CD8-positive, alpha-beta memory T cell (primary cell): Measurements from ENCODE around the gene TP53BP1. TPM values are rescaled to one million over a fixed set of nuclear protein-coding genes. Genes with fewer than 3 reads are reported as not detected.

Source experiments
- CTCF ChIA-PET: fragments of 350-600 bp; sonication (Branson Sonifier 250); formaldehyde crosslinking; loops from one replicate; lab custom pipeline; 2021; ENCODE audit warnings: antibody characterized with exemption; lab: Charles Lee
- POLR2A ChIA-PET: fragments of 350-600 bp; sonication (Branson Sonifier 250); formaldehyde crosslinking; loops from one replicate; lab custom pipeline; 2021; ENCODE audit warnings: antibody characterized with exemption; lab: Charles Lee
- DNase-seq, 5 donors: peaks; one replicate each; pipeline versions ENCODE4 v3.0.0 to v3.0.0-alpha.2; 2020 to 2022; ENCODE audit warnings: mixed read lengths in 1 of 5
- H3K27ac ChIP-seq: one replicate; pipeline ENCODE4 v1.7.0; 2013; ENCODE audit warnings: low read depth, mild to moderate bottlenecking, low read length, moderate library complexity
- H3K27me3 ChIP-seq: 2 replicates; pipeline ENCODE4 v1.7.0; 2013; ENCODE audit warnings: low read length, mild to moderate bottlenecking; ENCODE audit not compliant: insufficient read depth, poor library complexity, severe bottlenecking
- H3K36me3 ChIP-seq: 2 replicates; pipeline ENCODE4 v1.7.0; 2013; ENCODE audit warnings: mild to moderate bottlenecking, low read length, moderate library complexity; ENCODE audit not compliant: insufficient read depth
- H3K4me1 ChIP-seq: 2 replicates; pipeline ENCODE4 v1.7.0; 2013; ENCODE audit warnings: mild to moderate bottlenecking, low read length, moderate library complexity; ENCODE audit not compliant: insufficient read depth
- H3K4me3 ChIP-seq: 2 replicates; pipeline ENCODE4 v1.7.0; 2013; ENCODE audit warnings: mild to moderate bottlenecking, low read length
- H3K9me3 ChIP-seq: 2 replicates; pipeline ENCODE4 v1.7.0; 2013; ENCODE audit warnings: mild to moderate bottlenecking, low read length
- H3K27ac Mint-ChIP-seq, 8 donors: one replicate each; pipeline ENCODE4 v1.8.0; 2020 to 2021; ENCODE audit warnings: mixed read lengths in 8 of 8, mild to moderate bottlenecking in 6 of 8, inconsistent platforms in 3 of 8, moderate library complexity in 3 of 8
- H3K27me3 Mint-ChIP-seq, 2 donors: one replicate each; pipeline ENCODE4 v1.8.0; 2020 to 2021; ENCODE audit warnings: mixed read lengths in 2 of 2, mild to moderate bottlenecking in 1 of 2, moderate library complexity in 1 of 2
- H3K36me3 Mint-ChIP-seq, 3 donors: one replicate each; pipeline ENCODE4 v1.8.0; 2020 to 2021; ENCODE audit warnings: mixed read lengths in 3 of 3, inconsistent platforms in 1 of 3, mild to moderate bottlenecking in 1 of 3
- H3K4me1 Mint-ChIP-seq, 3 donors: one replicate each; pipeline ENCODE4 v1.8.0; 2020 to 2021; ENCODE audit warnings: mixed read lengths in 3 of 3, inconsistent platforms in 1 of 3, mild to moderate bottlenecking in 1 of 3
- H3K4me3 Mint-ChIP-seq, 7 donors: one replicate each; pipeline ENCODE4 v1.8.0; 2020 to 2021; ENCODE audit warnings: mixed read lengths in 7 of 7, mild to moderate bottlenecking in 6 of 7, moderate library complexity in 4 of 7, inconsistent platforms in 2 of 7
- H3K9me3 Mint-ChIP-seq, 5 donors: one replicate each; pipeline ENCODE4 v1.8.0; 2020 to 2022; ENCODE audit warnings: mixed read lengths in 5 of 5, mild to moderate bottlenecking in 3 of 5, moderate library complexity in 2 of 5, inconsistent platforms in 1 of 5
- polyA plus RNA-seq: library from polyadenylated mRNA; unstranded; fragments of 300-500 nt; fragmentation: Illumina TruSeq; gene quantifications from one replicate; pipeline ENCODE4 v1.2.3, GENCODE V29; 2021
- total RNA-seq, 2 experiments: library from RNA; stranded (reverse); gene quantifications; one replicate each; pipeline ENCODE4 v1.2.3, GENCODE V29; 2021

TP53BP1 gene
- total and polyA plus RNA-seq, 3 experiments from 2014 or later, result 8.2 to 29.1 (median 28.7) TPM

GRCh38 chr15:43493703-43494472 is 932 bp upstream of the TP53BP1 start:
- H3K4me1 Mint-ChIP-seq, result peaks cover 26 to 38% (median 32%) of the 10 kb centered on the region in 3 donors
- no peaks in the 10 kb centered on the region for H3K9me3 ChIP-seq
- no peaks in the 10 kb centered on the region for H3K27me3 Mint-ChIP-seq
- H3K4me1 ChIP-seq, result peaks cover 20% of the 10 kb centered on the region
- H3K36me3 Mint-ChIP-seq, result peaks cover 0 to 26% (median 0%) of the 10 kb centered on the region in 3 donors
- peak overlapping the region; percentile 75 to 99 (median 98) for H3K27ac Mint-ChIP-seq
- no peak for DNase-seq
- POLR2A ChIA-PET, result interaction anchor here (2.3 kb wide), 1 partner anchor 17 kb away, joined by 27 read pairs; no protein-coding TSS in a partner anchor
- H3K4me3 ChIP-seq, result peak overlapping the region; percentile 85
- no peaks in the 10 kb centered on the region for H3K9me3 Mint-ChIP-seq
- CTCF ChIA-PET, result interaction anchor here (1.2 to 2.6 kb wide), 2 partner anchors 17 to 21 kb away, joined by 3 to 20 read pairs; no protein-coding TSS in a partner anchor
- H3K4me3 Mint-ChIP-seq, result peak overlapping the region; percentile 89 to 98 (median 94)
- no peaks in the 10 kb centered on the region for H3K27me3 ChIP-seq
- H3K27ac ChIP-seq, result peak overlapping the region; percentile 92
- H3K36me3 ChIP-seq, result no peaks in the 10 kb centered on the region

- Histone ChIP-seq H3K27me3 (no peaks in the 10 kb centered on the region), H3K36me3 (no peaks in the 10 kb centered on the region), H3K4me3 (peak overlapping the region; percentile 85), H3K27ac (peak overlapping the region; percentile 92), H3K4me1 (peaks cover 20% of the 10 kb centered on the region), H3K9me3 (no peaks in the 10 kb centered on the region)
- POLR2A ChIA-PET, result interaction anchor here (2.3 kb wide), 1 partner anchor 19 kb away, joined by 27 read pairs; no protein-coding TSS in a partner anchor
- Mint-ChIP-seq H3K36me3 (peaks cover 0 to 38% (median 2%) of the 10 kb centered on the region in 3 donors), H3K9me3 (no peaks in the 10 kb centered on the region), H3K27me3 (no peaks in the 10 kb centered on the region), H3K4me3 (peak overlapping the region; percentile 89 to 98 (median 94)), H3K27ac (peak overlapping the region; percentile 75 to 99 (median 98)), H3K4me1 (peaks cover 28 to 40% (median 38%) of the 10 kb centered on the region in 3 donors)
- CTCF ChIA-PET, result interaction anchor here (2.6 kb wide), 1 partner anchor 19 kb away, joined by 20 read pairs; no protein-coding TSS in a partner anchor
- DNase-seq, result no peak
These were observed 690 bp downstream of the TP53BP1 start for GRCh38 chr15:43492266-43492665.

- Mint-ChIP-seq H3K9me3 (no peaks in the 10 kb centered on the region), H3K36me3 (peaks cover 0 to 53% (median 4%) of the 10 kb centered on the region in 3 donors), H3K27ac (peak overlapping the region in 7 of 8 donors; percentile 3 to 65 (median 31)), H3K27me3 (no peaks in the 10 kb centered on the region), H3K4me1 (peaks cover 33 to 42% (median 41%) of the 10 kb centered on the region in 3 donors), H3K4me3 (peak overlapping the region in 1 of 7 donors; percentile 23)
- H3K27ac ChIP-seq, result no peak overlapping the region
- H3K4me3 ChIP-seq, result no peak overlapping the region
- POLR2A ChIA-PET, result no interaction called here
- H3K27me3 ChIP-seq, result no peaks in the 10 kb centered on the region
- no peak for DNase-seq
- H3K4me1 ChIP-seq, result peaks cover 20% of the 10 kb centered on the region
- CTCF ChIA-PET, result interaction anchor here (1.1 to 2.4 kb wide), 2 partner anchors 22 to 25 kb away, joined by 4 to 10 read pairs; no protein-coding TSS in a partner anchor
- no peaks in the 10 kb centered on the region for H3K9me3 ChIP-seq
- no peaks in the 10 kb centered on the region for H3K36me3 ChIP-seq
These were observed 3.8 kb downstream of the TP53BP1 start for GRCh38 chr15:43489191-43489590.

- no peak overlapping the region for H3K4me3 Mint-ChIP-seq
- no peak overlapping the region for H3K4me3 ChIP-seq
- peaks cover 0 to 57% (median 4%) of the 10 kb centered on the region in 3 donors for H3K36me3 Mint-ChIP-seq
- peaks cover 20% of the 10 kb centered on the region for H3K4me1 ChIP-seq
- POLR2A ChIA-PET, result no interaction called here
- H3K36me3 ChIP-seq, result no peaks in the 10 kb centered on the region
- no peaks in the 10 kb centered on the region for H3K9me3 ChIP-seq
- DNase-seq, result no peak
- no peak overlapping the region for H3K27ac ChIP-seq
- no peaks in the 10 kb centered on the region for H3K27me3 ChIP-seq
- no peaks in the 10 kb centered on the region for H3K9me3 Mint-ChIP-seq
- CTCF ChIA-PET, result interaction anchor here (1.1 to 2.4 kb wide), 2 partner anchors 23 to 26 kb away, joined by 4 to 10 read pairs; no protein-coding TSS in a partner anchor
- H3K27ac Mint-ChIP-seq, result peak overlapping the region in 3 of 8 donors; percentile 23 to 65 (median 61)
- peaks cover 34 to 43% (median 42%) of the 10 kb centered on the region in 3 donors for H3K4me1 Mint-ChIP-seq
- H3K27me3 Mint-ChIP-seq, result no peaks in the 10 kb centered on the region
These were observed 4.2 kb downstream of the TP53BP1 start for GRCh38 chr15:43488790-43489189.

GRCh38 chr15:43487271-43487895 is 5.6 kb downstream of the TP53BP1 start:
- H3K4me1 ChIP-seq, result peaks cover 21% of the 10 kb centered on the region
- no peaks in the 10 kb centered on the region for H3K9me3 Mint-ChIP-seq
- H3K27me3 Mint-ChIP-seq, result no peaks in the 10 kb centered on the region
- H3K36me3 ChIP-seq, result no peaks in the 10 kb centered on the region
- peaks cover 23 to 38% (median 37%) of the 10 kb centered on the region in 3 donors for H3K4me1 Mint-ChIP-seq
- no peaks in the 10 kb centered on the region for H3K27me3 ChIP-seq
- ChIA-PET CTCF (no interaction called here), POLR2A (no interaction called here)
- no peak overlapping the region for H3K4me3 ChIP-seq
- H3K27ac Mint-ChIP-seq, result peak overlapping the region in 1 of 8 donors; percentile 0
- H3K9me3 ChIP-seq, result no peaks in the 10 kb centered on the region
- peak overlapping the region in 1 of 7 donors; percentile 43 for H3K4me3 Mint-ChIP-seq
- no peak for DNase-seq
- peaks cover 0 to 61% (median 4%) of the 10 kb centered on the region in 3 donors for H3K36me3 Mint-ChIP-seq
- no peak overlapping the region for H3K27ac ChIP-seq

GRCh38 chr15:43484455-43484854 is 8.5 kb downstream of the TP53BP1 start:
- Histone ChIP-seq H3K4me3 (no peak overlapping the region), H3K36me3 (peaks cover 4% of the 10 kb centered on the region), H3K9me3 (no peaks in the 10 kb centered on the region), H3K27ac (no peak overlapping the region), H3K27me3 (no peaks in the 10 kb centered on the region), H3K4me1 (peaks cover 11% of the 10 kb centered on the region)
- no peak for DNase-seq
- Mint-ChIP-seq H3K9me3 (no peaks in the 10 kb centered on the region), H3K27ac (peak overlapping the region in 5 of 8 donors; percentile 6 to 61 (median 39)), H3K4me1 (peaks cover 13 to 33% (median 19%) of the 10 kb centered on the region in 3 donors), H3K27me3 (no peaks in the 10 kb centered on the region), H3K4me3 (no peak overlapping the region), H3K36me3 (peaks cover 4 to 60% (median 9%) of the 10 kb centered on the region in 3 donors)
- ChIA-PET CTCF (interaction anchor here (1.2 to 1.4 kb wide), 3 partner anchors 21 to 31 kb away, joined by 3 to 7 read pairs (median 7); no protein-coding TSS in a partner anchor), POLR2A (interaction anchor here (1.4 kb wide), 1 partner anchor 27 kb away, joined by 3 read pairs; no protein-coding TSS in a partner anchor)

GRCh38 chr15:43483297-43484128 is 9.4 kb downstream of the TP53BP1 start:
- H3K9me3 Mint-ChIP-seq, result no peaks in the 10 kb centered on the region
- Histone ChIP-seq H3K4me1 (peaks cover 5% of the 10 kb centered on the region), H3K27me3 (no peaks in the 10 kb centered on the region), H3K27ac (no peak overlapping the region), H3K36me3 (peaks cover 13% of the 10 kb centered on the region), H3K4me3 (no peak overlapping the region), H3K9me3 (no peaks in the 10 kb centered on the region)
- peaks cover 6 to 26% (median 11%) of the 10 kb centered on the region in 3 donors for H3K4me1 Mint-ChIP-seq
- DNase-seq, result peak in 2 of 5 donors; percentile 15 to 23
- H3K36me3 Mint-ChIP-seq, result peaks cover 9 to 62% (median 17%) of the 10 kb centered on the region in 3 donors
- peak overlapping the region in 4 of 8 donors; percentile 7 to 49 (median 20) for H3K27ac Mint-ChIP-seq
- ChIA-PET POLR2A (interaction anchor here (1.4 kb wide), 1 partner anchor 28 kb away, joined by 3 read pairs; no protein-coding TSS in a partner anchor), CTCF (interaction anchor here (1.2 to 1.4 kb wide), 3 partner anchors 22 to 32 kb away, joined by 3 to 7 read pairs (median 7); no protein-coding TSS in a partner anchor)
- H3K4me3 Mint-ChIP-seq, result no peak overlapping the region
- H3K27me3 Mint-ChIP-seq, result no peaks in the 10 kb centered on the region
